ENCODE data around the gene TOP2A. TPM values are rescaled to one million over a fixed set of nuclear protein-coding genes. Genes with fewer than 3 reads are reported as not detected.

The TOP2A gene
- total RNA-seq, 2 experiments from 2014 or later: 361 to 373 TPM

- Mint-ChIP-seq H3K9me3 (no peaks in the 10 kb centered on the region), H3K27me3 (no peaks in the 10 kb centered on the region), H3K4me1 (peaks cover 86% of the 10 kb centered on the region), H3K27ac (peak overlapping the region; percentile 36), H3K36me3 (ENCODE audit: low read depth) (peaks cover 45% of the 10 kb centered on the region), H3K4me3 (peak overlapping the region; percentile 59)
- ChIA-PET POLR2A (interaction anchor here (0.9 to 1.2 kb wide), 4 partner anchors 13 to 38 kb away, joined by 3 to 4 read pairs (median 3); no protein-coding TSS in a partner anchor), CTCF (interaction anchor here (1.9 kb wide), 1 partner anchor 41 kb away, joined by 6 read pairs; no protein-coding TSS in a partner anchor)
- no peak for DNase-seq
Measured at GRCh38 chr17:40343219-40344119, 74.2 kb downstream of the TOP2A start.

- CTCF ChIA-PET: interaction anchor here (1.9 kb wide), 1 partner anchor 40 kb away, joined by 6 read pairs; no protein-coding TSS in a partner anchor
- Mint-ChIP-seq H3K9me3 (no peaks in the 10 kb centered on the region), H3K4me3 (peak overlapping the region; percentile 59), H3K4me1 (peaks cover 87% of the 10 kb centered on the region), H3K36me3 (ENCODE audit: low read depth) (peaks cover 52% of the 10 kb centered on the region), H3K27ac (peak overlapping the region; percentile 36), H3K27me3 (no peaks in the 10 kb centered on the region)
- DNase-seq: no peak
- POLR2A ChIA-PET: interaction anchor here (1.2 kb wide), 1 partner anchor 37 kb away, joined by 3 read pairs; no protein-coding TSS in a partner anchor
Measured at GRCh38 chr17:40342504-40343218, 75.0 kb downstream of the TOP2A start.

- CTCF ChIA-PET: interaction anchor here (0.9 to 2.2 kb wide), 7 partner anchors 13 to 58 kb away, joined by 3 to 11 read pairs (median 8); no protein-coding TSS in a partner anchor
- DNase-seq: peak; percentile 29
- no peaks in the 10 kb centered on the region for H3K27me3 Mint-ChIP-seq
- H3K27ac Mint-ChIP-seq: peak overlapping the region; percentile 52
- H3K4me1 Mint-ChIP-seq: peaks cover 88% of the 10 kb centered on the region
- peak overlapping the region; percentile 65 for H3K4me3 Mint-ChIP-seq
- POLR2A ChIA-PET: interaction anchor here (1.1 to 4.3 kb wide), 6 partner anchors 13 to 123 kb away, joined by 4 to 36 read pairs (median 7); partner anchors contain the start of gene WIPF2
- peaks cover 58% of the 10 kb centered on the region for H3K36me3 Mint-ChIP-seq (ENCODE audit: low read depth)
- H3K9me3 Mint-ChIP-seq: no peaks in the 10 kb centered on the region
Measured at GRCh38 chr17:40341808-40342503, 75.7 kb downstream of the TOP2A start.

GRCh38 chr17:40340880-40341807 is 76.6 kb downstream of the TOP2A start:
- POLR2A ChIA-PET: interaction anchor here (0.7 to 4.3 kb wide), 11 partner anchors 10 to 202 kb away, joined by 3 to 36 read pairs (median 5); partner anchors contain the start of gene WIPF2
- H3K9me3 Mint-ChIP-seq: no peaks in the 10 kb centered on the region
- CTCF ChIA-PET: interaction anchor here (0.7 to 3.0 kb wide), 13 partner anchors 14 to 122 kb away, joined by 3 to 13 read pairs (median 6); partner anchors contain the start of gene WIPF2
- no peaks in the 10 kb centered on the region for H3K27me3 Mint-ChIP-seq
- DNase-seq: peak; percentile 91
- H3K36me3 Mint-ChIP-seq (ENCODE audit: low read depth): peaks cover 60% of the 10 kb centered on the region
- H3K27ac Mint-ChIP-seq: peak overlapping the region; percentile 84
- H3K4me3 Mint-ChIP-seq: peak overlapping the region; percentile 65
- H3K4me1 Mint-ChIP-seq: peaks cover 84% of the 10 kb centered on the region

- CTCF ChIA-PET: interaction anchor here (1.0 to 3.0 kb wide), 5 partner anchors 14 to 122 kb away, joined by 3 to 13 read pairs (median 9); partner anchors contain the start of gene WIPF2
- H3K4me1 Mint-ChIP-seq: peaks cover 80% of the 10 kb centered on the region
- H3K27me3 Mint-ChIP-seq: no peaks in the 10 kb centered on the region
- H3K9me3 Mint-ChIP-seq: no peaks in the 10 kb centered on the region
- H3K27ac Mint-ChIP-seq: peak overlapping the region; percentile 84
- no peak for DNase-seq
- no peak overlapping the region for H3K4me3 Mint-ChIP-seq
- H3K36me3 Mint-ChIP-seq (ENCODE audit: low read depth): peaks cover 60% of the 10 kb centered on the region
- POLR2A ChIA-PET: interaction anchor here (1.0 to 4.3 kb wide), 8 partner anchors 10 to 40 kb away, joined by 3 to 36 read pairs (median 8); no protein-coding TSS in a partner anchor
Measured at GRCh38 chr17:40340327-40340726, 77.4 kb downstream of the TOP2A start.

- H3K9me3 Mint-ChIP-seq: no peaks in the 10 kb centered on the region
- peak overlapping the region; percentile 71 for H3K27ac Mint-ChIP-seq
- POLR2A ChIA-PET: interaction anchor here (0.7 to 4.3 kb wide), 7 partner anchors 8 to 79 kb away, joined by 3 to 36 read pairs (median 5); partner anchors contain the start of gene TOP2A
- CTCF ChIA-PET: interaction anchor here (1.4 to 3.0 kb wide), 2 partner anchors 13 to 120 kb away, joined by 3 to 13 read pairs; partner anchors contain the start of gene WIPF2
- no peak for DNase-seq
- peaks cover 64% of the 10 kb centered on the region for H3K36me3 Mint-ChIP-seq (ENCODE audit: low read depth)
- H3K4me1 Mint-ChIP-seq: peaks cover 81% of the 10 kb centered on the region
- no peak overlapping the region for H3K4me3 Mint-ChIP-seq
- H3K27me3 Mint-ChIP-seq: no peaks in the 10 kb centered on the region
Measured at GRCh38 chr17:40338941-40339649, 78.6 kb downstream of the TOP2A start.

Other genes starting within 250 kb of the TOP2A start
- 1 to 10 TPM; 4.7 to 6.0 TPM for gene RAPGEFL1, start 240.4 kb downstream of the TOP2A start, total RNA-seq
- 10 to 100 TPM; 26.0 TPM for gene WIPF2, start 198.6 kb downstream of the TOP2A start, total RNA-seq
- gene CDC6, start 130.0 kb downstream of the TOP2A start, total RNA-seq: 10 to 100 TPM; 67.5 to 69.9 TPM
- gene RARA, start 108.7 kb downstream of the TOP2A start, total RNA-seq: 10 to 100 TPM; 65.2 to 65.5 TPM
- gene GJD3, start 53.2 kb downstream of the TOP2A start, total RNA-seq: not detected
- 10 to 100 TPM; 27.1 to 28.4 TPM for gene IGFBP4, start 25.6 kb upstream of the TOP2A start, total RNA-seq
- 10 to 100 TPM in 1 of 2 experiments, 1 to 10 TPM in 1; 9.5 to 12.7 TPM for gene TNS4, start 83.7 kb upstream of the TOP2A start, total RNA-seq
- gene CCR7, start 147.6 kb upstream of the TOP2A start, total RNA-seq: 10 to 100 TPM; 43.3 to 44.6 TPM
- 100 to 1,000 TPM in 1 of 2 experiments, 10 to 100 TPM in 1; 96.7 to 102 TPM for gene SMARCE1, start 229.9 kb upstream of the TOP2A start, total RNA-seq
- not detected for gene KRT222, start 247.3 kb upstream of the TOP2A start, total RNA-seq

All from activated CD4-positive, alpha-beta memory T cell treated with anti-CD3 and anti-CD28 coated beads, Interleukin-2, amount 10 ng/mL, durations not matched to agents 7 days and 5 days (primary cell).